Right lobe of liver (tissue), 4 donors: Measurements from ENCODE around the gene MYH9.

Experiments used
- CTCF ChIP-seq, 4 donors: fragments of 200-600 bp in 3 of 4; fragments of 450-650 bp in 1 of 4; IDR thresholded peaks; one replicate each; pipeline versions ENCODE4 v1.5.1 to v1.8.0; 2016 to 2022; ENCODE audit warnings: antibody characterized with exemption in 4 of 4, mild to moderate bottlenecking in 2 of 4
- POLR2A ChIP-seq: fragments of 450-650 bp; IDR thresholded peaks from one replicate; pipeline ENCODE4 v1.6.1; 2017; ENCODE audit warnings: antibody characterized with exemption, mild to moderate bottlenecking
- donor health status: DM: no; HTN: no; CAD: no.
- donor health status: DM: no; HTN: no; CAD: no.
- donor health status: DM: no; HTN: yes; CAD: no.

- TF ChIP-seq POLR2A = no peak
- TF ChIP-seq CTCF (IDR thresholded peaks at IDR 0.05) = no peak
Observed at GRCh38 chr22:36315325-36315724, 72.4 kb downstream of the MYH9 start.
